H1 (cell line): ENCODE data around the gene TPO. TPM values are rescaled to one million over a fixed set of nuclear protein-coding genes. Genes with fewer than 3 reads are reported as not detected.

Experiments used
- CTCF ChIA-PET: fragments of 300-600 bp; sonication (Branson Sonifier 250); formaldehyde crosslinking; loops from one replicate; lab custom pipeline; 2021; ENCODE audit not compliant: partially characterized antibody; lab: Charles Lee
- POLR2A ChIA-PET: fragments of 300-600 bp; sonication (Branson Sonifier 250); formaldehyde crosslinking; loops from one replicate; lab custom pipeline; 2021; ENCODE audit warnings: inconsistent platforms; ENCODE audit not compliant: partially characterized antibody; lab: Charles Lee
- DNase-seq, 2 experiments: peaks; one replicate each; pipeline versions ENCODE4 v3.0.0 to v3.0.0-alpha.2; 2010 to 2022; ENCODE audit warnings: low spot score in 2 of 2, low read depth in 1 of 2, mixed read lengths in 1 of 2
- FAIRE-seq: peaks from 2 replicates; lab custom pipeline; 2011; peaks lifted over from hg19 to GRCh38; lab: Jason Lieb, UNC
- H2AFZ ChIP-seq: 2 replicates; pipeline ENCODE4 v1.8.1; 2012; ENCODE audit warnings: low read length, inconsistent platforms
- H2AK5ac ChIP-seq: 2 replicates; pipeline ENCODE4 v1.6.1; 2013; ENCODE audit warnings: low read depth, low read length
- H2BK120ac ChIP-seq: replicated peaks from 2 replicates; pipeline ENCODE3; 2013; ENCODE audit warnings: low read depth, low read length, inconsistent platforms
- H2BK12ac ChIP-seq: 2 replicates; pipeline ENCODE4 v1.6.1; 2013; ENCODE audit warnings: low read depth, low read length
- H2BK15ac ChIP-seq: 2 replicates; pipeline ENCODE4 v1.6.1; 2013; ENCODE audit warnings: low read length
- H2BK20ac ChIP-seq: 2 replicates; pipeline ENCODE4 v1.6.1; 2013; ENCODE audit warnings: low read length
- H2BK5ac ChIP-seq: 2 replicates; pipeline ENCODE4 v1.6.1; 2013; ENCODE audit warnings: low read depth, low read length
- H3K14ac ChIP-seq: 2 replicates; pipeline ENCODE4 v1.6.1; 2013; ENCODE audit warnings: inconsistent platforms; ENCODE audit not compliant: insufficient read length
- H3K18ac ChIP-seq: 2 replicates; pipeline ENCODE4 v1.6.1; 2013; ENCODE audit warnings: low read length; ENCODE audit errors: extremely low read depth
- H3K23ac ChIP-seq: 2 replicates; pipeline ENCODE4 v1.6.1; 2013; ENCODE audit warnings: inconsistent platforms; ENCODE audit not compliant: insufficient read length
- H3K23me2 ChIP-seq: 2 replicates; pipeline ENCODE4 v1.6.1; 2013; ENCODE audit warnings: low read depth, low read length
- H3K27ac ChIP-seq: 2 replicates; pipeline ENCODE4 v1.6.1; 2011; ENCODE audit warnings: low read depth, low read length, inconsistent platforms
- H3K27me3 ChIP-seq, 4 experiments: replicated peaks in 1 of 4; 1 replicate in 1 of 4; 2 replicates in 3 of 4; pipeline versions ENCODE4 v1.6.1 to v1.8.1; 2011 to 2013; ENCODE audit warnings: low read length in 3 of 4, mild to moderate bottlenecking in 3 of 4, inconsistent platforms in 2 of 4, mixed read lengths in 2 of 4, moderate library complexity in 1 of 4; ENCODE audit not compliant: control insufficient read depth in 3 of 4, insufficient read depth in 3 of 4; ENCODE audit errors: extremely low read depth in 1 of 4
- H3K36me3 ChIP-seq, 4 experiments: 2 replicates each; pipeline versions ENCODE4 v1.6.1 to v1.8.1; 2011 to 2013; ENCODE audit warnings: mild to moderate bottlenecking in 4 of 4, low read length in 3 of 4, moderate library complexity in 2 of 4, control low read depth in 1 of 4, inconsistent platforms in 1 of 4; ENCODE audit not compliant: insufficient read depth in 4 of 4, control insufficient read depth in 2 of 4
- H3K4ac ChIP-seq: replicated peaks from 2 replicates; pipeline ENCODE3; 2013; ENCODE audit warnings: low read length, low read depth, mixed read lengths, inconsistent platforms; ENCODE audit not compliant: insufficient read length
- H3K4me1 ChIP-seq, 4 experiments: replicated peaks in 1 of 4; 1 replicate in 1 of 4; 2 replicates in 3 of 4; pipeline versions ENCODE4 v1.6.1 to v1.8.1; 2011 to 2013; ENCODE audit warnings: low read length in 3 of 4, inconsistent platforms in 2 of 4, mixed read lengths in 1 of 4; ENCODE audit not compliant: insufficient read depth in 4 of 4, control insufficient read depth in 3 of 4
- H3K4me2 ChIP-seq, 2 experiments: 2 replicates each; pipeline versions ENCODE4 v1.6.1 to v1.8.1; 2011 to 2013; ENCODE audit warnings: low read depth in 2 of 2, low read length in 2 of 2, control low read depth in 1 of 2, inconsistent platforms in 1 of 2, mild to moderate bottlenecking in 1 of 2; ENCODE audit not compliant: insufficient read depth in 1 of 2
- H3K4me3 ChIP-seq, 4 experiments: fragments of 200-600, 300-600 bp in 1 of 4; sonication (generic), shearing (Covaris generic), sonication (Bioruptor Twin) in 1 of 4; 2 replicates each; pipeline versions ENCODE4 v1.5.1 to v1.8.1; 2011 to 2016; ENCODE audit warnings: low read length in 4 of 4, low read depth in 3 of 4, control low read depth in 2 of 4, inconsistent platforms in 2 of 4, mild to moderate bottlenecking in 2 of 4, mixed read lengths in 1 of 4, moderate library complexity in 1 of 4; ENCODE audit not compliant: insufficient read depth in 2 of 4; ENCODE audit errors: extremely low read depth in 1 of 4
- H3K56ac ChIP-seq: replicated peaks from 2 replicates; pipeline ENCODE3; 2013; ENCODE audit warnings: low read depth, mild to moderate bottlenecking, mixed read lengths, low read length, inconsistent platforms; ENCODE audit not compliant: insufficient read length
- H3K79me1 ChIP-seq: 2 replicates; pipeline ENCODE4 v1.6.1; 2013; ENCODE audit warnings: low read depth, low read length, control low read depth
- H3K79me2 ChIP-seq, 2 experiments: 2 replicates each; pipeline versions ENCODE4 v1.6.1 to v1.8.1; 2012 to 2013; ENCODE audit warnings: low read length in 2 of 2, mild to moderate bottlenecking in 2 of 2, inconsistent platforms in 1 of 2; ENCODE audit not compliant: insufficient read depth in 2 of 2, control insufficient read depth in 1 of 2
- H3K9ac ChIP-seq, 4 experiments: replicated peaks in 1 of 4; 1 replicate in 1 of 4; 2 replicates in 3 of 4; pipeline versions ENCODE4 v1.6.1 to v1.8.1; 2011 to 2013; ENCODE audit warnings: low read depth in 3 of 4, low read length in 3 of 4, control low read depth in 2 of 4, mild to moderate bottlenecking in 2 of 4, moderate library complexity in 2 of 4, inconsistent platforms in 1 of 4; ENCODE audit errors: extremely low read depth in 1 of 4
- H3K9me3 ChIP-seq, 2 experiments: 2 replicates each; pipeline versions ENCODE4 v1.6.1 to v1.8.1; 2012 to 2013; ENCODE audit warnings: mild to moderate bottlenecking in 2 of 2, moderate library complexity in 2 of 2, control low read depth in 1 of 2, inconsistent platforms in 1 of 2, low read depth in 1 of 2, low read length in 1 of 2, mixed read lengths in 1 of 2; ENCODE audit not compliant: insufficient read depth in 2 of 2
- H4K20me1 ChIP-seq, 2 experiments: replicated peaks in 1 of 2; 2 replicates each; pipeline versions ENCODE3 to v1.8.1; 2011 to 2013; ENCODE audit warnings: inconsistent platforms in 2 of 2, low read length in 2 of 2, mild to moderate bottlenecking in 1 of 2; ENCODE audit not compliant: insufficient read depth in 2 of 2, control insufficient read depth in 1 of 2
- H4K5ac ChIP-seq: 2 replicates; pipeline ENCODE4 v1.6.1; 2013; ENCODE audit warnings: low read length, low read depth, mixed read lengths, inconsistent platforms; ENCODE audit not compliant: insufficient read length
- H4K8ac ChIP-seq: 2 replicates; pipeline ENCODE4 v1.8.0; 2013; ENCODE audit warnings: mild to moderate bottlenecking, moderate library complexity, low read length, inconsistent platforms; ENCODE audit not compliant: insufficient read depth; ENCODE audit errors: extremely low read depth
- H4K91ac ChIP-seq: replicated peaks from 2 replicates; pipeline ENCODE3; 2013; ENCODE audit warnings: low read length, mixed read lengths, inconsistent platforms; ENCODE audit not compliant: insufficient read length
- ATF2 ChIP-seq: IDR thresholded peaks from 2 replicates; pipeline ENCODE4 v1.6.1; 2012; ENCODE audit warnings: low read length, inconsistent platforms
- CEBPB ChIP-seq: IDR thresholded peaks from 2 replicates; pipeline ENCODE4 v1.6.1; 2012; ENCODE audit warnings: low read depth, low read length
- CHD2 ChIP-seq: IDR thresholded peaks from 2 replicates; pipeline ENCODE4 v1.6.1; 2012; ENCODE audit warnings: low read length, improper control_type of control experiment
- EGR1 ChIP-seq: IDR thresholded peaks from 2 replicates; pipeline ENCODE4 v1.6.1; 2011; ENCODE audit warnings: low read depth, low read length, borderline replicate concordance
- HDAC6 ChIP-seq: IDR thresholded peaks from one replicate; pipeline ENCODE4 v1.7.1; 2012; ENCODE audit warnings: low read depth, mild to moderate bottlenecking, inconsistent platforms, low read length, moderate library complexity
- POLR2AphosphoS5 ChIP-seq: IDR thresholded peaks from 2 replicates; pipeline ENCODE4 v1.6.1; 2011; ENCODE audit warnings: low read depth, low read length
- SIX5 ChIP-seq: IDR thresholded peaks from 2 replicates; pipeline ENCODE4 v1.6.1; 2011; ENCODE audit warnings: mild to moderate bottlenecking, low read depth, low read length
- WGBS, 2 experiments: shearing (Covaris generic) in 1 of 2; methylation state at CpG; one replicate each; pipeline versions ENCODE4 v1.1.6 to v1.1.7; 2013 to 2015; ENCODE audit warnings: low lambda C conversion rate in 2 of 2, mixed read lengths in 2 of 2, inconsistent platforms in 1 of 2, low coverage in 1 of 2, missing lambda C conversion rate in 1 of 2; ENCODE audit not compliant: insufficient replicate concordance in 2 of 2, insufficient coverage in 1 of 2, insufficient read length in 1 of 2; ENCODE audit errors: extremely low coverage in 1 of 2, missing lambda C conversion rate in 1 of 2; 5-methylcytosine and 5-hydroxymethylcytosine counted together
- polyA plus RNA-seq, 7 experiments: library from polyadenylated mRNA; depleted of rRNA in 3 of 7; stranded (reverse) in 5 of 7; unstranded in 2 of 7; fragments of >200 nt in 5 of 7; fragments of 200-250 nt in 2 of 7; gene quantifications; 1 replicate in 5 of 7; 2 replicates in 1 of 7; 4 replicates in 1 of 7; pipeline versions ENCODE4 v1.2.1 to v1.2.3, GENCODE V29; 2011 to 2013; ENCODE audit warnings: missing spikeins in 2 of 7, mixed read lengths in 2 of 7
- total RNA-seq: library from RNA; stranded (reverse); fragmentation: NEBNext Ultra II Directional; extraction: Animal tissue kit (Norgen Biotek cat#: 25700); gene quantifications from 2 replicates; pipeline ENCODE4 v1.2.1, GENCODE V29; 2021

The TPO gene
- total and polyA plus RNA-seq, 2 of the 8 experiments (the other 6 are each of a cell fraction or from before 2014, with no cell fraction given) = not detected

DNA sequence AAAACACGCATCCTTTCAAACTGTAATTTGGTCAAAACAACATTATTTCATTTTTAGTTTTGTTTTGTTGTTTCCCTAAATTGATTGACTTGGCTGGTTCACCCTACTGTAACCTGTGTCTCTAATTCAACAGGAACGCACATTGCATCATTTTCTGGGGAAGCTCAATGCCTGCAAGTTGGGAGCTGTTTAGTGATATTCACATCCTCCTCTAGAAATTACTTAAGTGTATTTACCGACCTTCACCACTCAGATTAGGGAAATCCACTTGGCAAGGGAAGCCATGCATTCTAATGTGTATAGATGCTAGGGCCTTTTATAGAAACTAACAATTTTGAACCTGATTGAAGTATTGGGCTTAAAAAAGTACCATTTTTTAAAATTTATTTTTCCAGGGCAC lies 7.3 kb upstream of the TPO start:
- 82% methylated on average over 3 of the region's 3 CpGs; no CpG with 5 or more reads in 1 of the 2 experiments for WGBS, 2 experiments
- no peak for DNase-seq

More for the DNA sequence above, 7.3 kb upstream of the TPO start:
- no peak overlapping the region for H3K9ac ChIP-seq
- no peaks in the 10 kb centered on the region for H3K36me3 ChIP-seq
- H4K8ac ChIP-seq = no peak overlapping the region
- H3K14ac ChIP-seq = no peak overlapping the region
- no peak overlapping the region for H2BK15ac ChIP-seq
- H3K79me2 ChIP-seq = no peaks in the 10 kb centered on the region
- no peak overlapping the region for H2BK5ac ChIP-seq
- H3K23me2 ChIP-seq = peaks cover 6% of the 10 kb centered on the region; the same call in 1 of the 2 replicates
- no peak overlapping the region for H3K4me3 ChIP-seq
- no peak for FAIRE-seq
- no peak overlapping the region for H2AK5ac ChIP-seq
- no peak overlapping the region for H3K18ac ChIP-seq
- CTCF ChIA-PET = interaction anchor here (1.2 kb wide), 1 partner anchor 8 kb away, joined by 3 read pairs; no protein-coding TSS in a partner anchor
- H3K27me3 ChIP-seq = no peaks in the 10 kb centered on the region; a peak in 1 of 7 replicates
- H3K4me1 ChIP-seq = no peaks in the 10 kb centered on the region; a peak in 1 of 7 replicates
- no peak overlapping the region for H2BK12ac ChIP-seq
- no peak overlapping the region for H3K4ac ChIP-seq
- H3K79me1 ChIP-seq = no peaks in the 10 kb centered on the region
- H4K5ac ChIP-seq = no peak overlapping the region
- H3K4me2 ChIP-seq = no peak overlapping the region
- POLR2A ChIA-PET = no interaction called here
- no peaks in the 10 kb centered on the region for H4K20me1 ChIP-seq
- no peaks in the 10 kb centered on the region; a peak in 1 of 4 replicates for H3K9me3 ChIP-seq
- H2BK20ac ChIP-seq = no peak overlapping the region
- no peak overlapping the region for H3K23ac ChIP-seq
- TF ChIP-seq SIX5 (no peak), EGR1 (no peak), HDAC6 (no peak), CHD2 (no peak), ATF2 (no peak), CEBPB (no peak), POLR2AphosphoS5 (no peak)
- TF ChIP-seq, all 59 proteins: peak for 0
- H2BK120ac ChIP-seq = no peak overlapping the region
- H4K91ac ChIP-seq = no peak overlapping the region
- no peak overlapping the region for H3K27ac ChIP-seq
- no peak overlapping the region for H2AFZ ChIP-seq
- H3K56ac ChIP-seq = no peak overlapping the region
